ENCODE measurements around the gene KIF26A. TPM values are rescaled to one million over a fixed set of nuclear protein-coding genes. Genes with fewer than 3 reads are reported as not detected.

The KIF26A gene
- total RNA-seq, 2 donors from 2014 or later, result 1.6 to 13.9 TPM

- H3K36me3 ChIP-seq, result no peaks in the 10 kb centered on the region
- H3K4me1 ChIP-seq (replicated peaks), result peaks cover 4% of the 10 kb centered on the region
- H3K27me3 ChIP-seq (replicated peaks; ENCODE audit: insufficient read depth), result peaks cover 10% of the 10 kb centered on the region
- no peak overlapping the region for H3K4me3 ChIP-seq
- 86% methylated on average over 12 of the region's 15 CpGs for WGBS
- DNase-seq (ENCODE audit: low spot score), result no peak
- intact Hi-C loops (cut with DNase I), result no loop called here
- H3K9me3 ChIP-seq, result no peaks in the 10 kb centered on the region
- TF ChIP-seq POLR2AphosphoS5 (IDR thresholded peaks at IDR 0.05) (no peak), POLR2A (IDR thresholded peaks at IDR 0.05) (no peak), CTCF (IDR thresholded peaks at IDR 0.05) (no peak)
- H3K27ac ChIP-seq, result no peak overlapping the region
These were observed 3.3 kb downstream of the KIF26A start for GRCh38 chr14:104141621-104142091.

GRCh38 chr14:104142136-104142945, 4.0 kb downstream of the KIF26A start:
- H3K4me1 ChIP-seq (replicated peaks), result peaks cover 4% of the 10 kb centered on the region

GRCh38 chr14:104142946-104143470, 4.6 kb downstream of the KIF26A start:
- peak; percentile 27 for DNase-seq (ENCODE audit: low spot score)
- 77% methylated on average over 16 of the region's 16 CpGs for WGBS

More at GRCh38 chr14:104142136-104142945, 4.0 kb downstream of the KIF26A start:
- no peak for DNase-seq (ENCODE audit: low spot score)
- no peak overlapping the region for H3K27ac ChIP-seq
- H3K27me3 ChIP-seq (replicated peaks; ENCODE audit: insufficient read depth), result peaks cover 4% of the 10 kb centered on the region
- H3K9me3 ChIP-seq, result no peaks in the 10 kb centered on the region
- TF ChIP-seq POLR2AphosphoS5 (IDR thresholded peaks at IDR 0.05), result no peak
- TF ChIP-seq POLR2A (IDR thresholded peaks at IDR 0.05), result no peak
- TF ChIP-seq CTCF (IDR thresholded peaks at IDR 0.05), result no peak
- intact Hi-C loops (cut with DNase I), result no loop called here
- 87% methylated on average over 10 of the region's 11 CpGs for WGBS
- no peaks in the 10 kb centered on the region for H3K36me3 ChIP-seq
- no peak overlapping the region for H3K4me3 ChIP-seq

GRCh38 chr14:104143521-104144452, 5.4 kb downstream of the KIF26A start:
- intact Hi-C loops (cut with DNase I), result no loop called here
- H3K4me1 ChIP-seq (replicated peaks), result no peaks in the 10 kb centered on the region
- H3K27me3 ChIP-seq (replicated peaks; ENCODE audit: insufficient read depth), result no peaks in the 10 kb centered on the region
- H3K36me3 ChIP-seq, result no peaks in the 10 kb centered on the region
- WGBS, result 68% methylated on average over 24 of the region's 26 CpGs
- TF ChIP-seq POLR2AphosphoS5 (IDR thresholded peaks at IDR 0.05) (no peak), POLR2A (IDR thresholded peaks at IDR 0.05) (no peak), CTCF (IDR thresholded peaks at IDR 0.05) (no peak)
- DNase-seq (ENCODE audit: low spot score), result no peak
- no peak overlapping the region for H3K4me3 ChIP-seq
- H3K9me3 ChIP-seq, result no peaks in the 10 kb centered on the region
- no peak overlapping the region for H3K27ac ChIP-seq

More at GRCh38 chr14:104142946-104143470, 4.6 kb downstream of the KIF26A start:
- Histone ChIP-seq H3K4me3 (no peak overlapping the region), H3K4me1 (replicated peaks) (no peaks in the 10 kb centered on the region), H3K36me3 (no peaks in the 10 kb centered on the region), H3K27ac (no peak overlapping the region), H3K27me3 (replicated peaks; ENCODE audit: insufficient read depth) (peaks cover 3% of the 10 kb centered on the region), H3K9me3 (no peaks in the 10 kb centered on the region)
- no peak for TF ChIP-seq CTCF (IDR thresholded peaks at IDR 0.05)
- TF ChIP-seq POLR2A (IDR thresholded peaks at IDR 0.05), result no peak
- TF ChIP-seq POLR2AphosphoS5 (IDR thresholded peaks at IDR 0.05), result no peak
- intact Hi-C loops (cut with DNase I), result no loop called here

Data from prostate gland (tissue), 2 donors.